Left colon (tissue), 2 donors: Measurements from ENCODE around the gene TRIP12. TPM values are rescaled to one million over a fixed set of nuclear protein-coding genes. Genes with fewer than 3 reads are reported as not detected.

Experiments used
- total RNA-seq, 2 donors: library from RNA; stranded (reverse); fragmentation: NEBNext Ultra II Directional; extraction: Animal tissue kit (Norgen Biotek cat#: 25700); gene quantifications; one replicate each; pipeline ENCODE4 v1.2.1, GENCODE V29; 2021
- donor health status: DM: no; HTN: no; CAD: no.
- donor health status: DM: yes; HTN: yes; CAD: no.

The TRIP12 gene
- total RNA-seq, 2 donors from 2014 or later, result 183 to 188 TPM

Other genes starting within 250 kb of the TRIP12 start
- gene DNER, start 207.5 kb downstream of the TRIP12 start, total RNA-seq, result 1 to 10 TPM in 1 of 2 donors, under 1 TPM in 1; 0.40 to 1.3 TPM
- 1 to 10 TPM; 1.6 to 2.3 TPM for gene FBXO36, start 494 bp upstream of the TRIP12 start, total RNA-seq
- gene SLC16A14, start 146.9 kb upstream of the TRIP12 start, total RNA-seq, result 10 to 100 TPM in 1 of 2 donors, 1 to 10 TPM in 1; 2.5 to 20.4 TPM